ENCODE data around the gene HECTD4.
"Not testable (repeated sequence)": the region's sequence is repeated elsewhere in the genome, so short reads cannot be mapped to it uniquely, and the experiment has no call there.

Gene HECTD4

GRCh38 chr12:112256780-112257179, 125.5 kb downstream of the HECTD4 start:
- Mint-ChIP-seq H3K9me3 (no peaks in the 10 kb centered on the region), H3K27ac (no peak overlapping the region), H3K4me1 (ENCODE audit: low read depth) (no peaks in the 10 kb centered on the region), H3K27me3 (no peaks in the 10 kb centered on the region), H3K36me3 (ENCODE audit: low read depth) (peaks cover 84% of the 10 kb centered on the region), H3K4me3 (no peak overlapping the region)
- DNase-seq = no peak

GRCh38 chr12:112252184-112252583, 130.0 kb downstream of the HECTD4 start:
- peaks cover 70% of the 10 kb centered on the region for H3K36me3 Mint-ChIP-seq (ENCODE audit: low read depth)
- no peaks in the 10 kb centered on the region for H3K27me3 Mint-ChIP-seq
- no peak overlapping the region for H3K4me3 Mint-ChIP-seq
- H3K4me1 Mint-ChIP-seq (ENCODE audit: low read depth) = no peaks in the 10 kb centered on the region
- no peak for DNase-seq
- H3K9me3 Mint-ChIP-seq = no peaks in the 10 kb centered on the region
- H3K27ac Mint-ChIP-seq = no peak overlapping the region

GRCh38 chr12:112244902-112245301, 137.3 kb downstream of the HECTD4 start:
- not testable (repeated sequence) for H3K4me1 Mint-ChIP-seq (ENCODE audit: low read depth); H3K27me3 Mint-ChIP-seq; H3K4me3 Mint-ChIP-seq; H3K27ac Mint-ChIP-seq; H3K9me3 Mint-ChIP-seq; DNase-seq
- H3K36me3 Mint-ChIP-seq (ENCODE audit: low read depth) = peaks cover 52% of the 10 kb centered on the region

GRCh38 chr12:112243255-112244110, 138.7 kb downstream of the HECTD4 start:
- Mint-ChIP-seq H3K4me3 (no peak overlapping the region), H3K9me3 (no peaks in the 10 kb centered on the region), H3K4me1 (ENCODE audit: low read depth) (no peaks in the 10 kb centered on the region), H3K27me3 (no peaks in the 10 kb centered on the region), H3K36me3 (ENCODE audit: low read depth) (peaks cover 61% of the 10 kb centered on the region), H3K27ac (no peak overlapping the region)
- no peak for DNase-seq

- H3K9me3 Mint-ChIP-seq = no peaks in the 10 kb centered on the region
- DNase-seq = no peak
- H3K4me3 Mint-ChIP-seq = no peak overlapping the region
- H3K27me3 Mint-ChIP-seq = no peaks in the 10 kb centered on the region
- H3K4me1 Mint-ChIP-seq (ENCODE audit: low read depth) = no peaks in the 10 kb centered on the region
- peaks cover 77% of the 10 kb centered on the region for H3K36me3 Mint-ChIP-seq (ENCODE audit: low read depth)
- H3K27ac Mint-ChIP-seq = no peak overlapping the region
Observed at GRCh38 chr12:112241176-112241575, 141.1 kb downstream of the HECTD4 start.

GRCh38 chr12:112239881-112240280, 142.3 kb downstream of the HECTD4 start:
- Mint-ChIP-seq H3K27ac (no peak overlapping the region), H3K36me3 (ENCODE audit: low read depth) (peaks cover 84% of the 10 kb centered on the region), H3K4me3 (no peak overlapping the region), H3K9me3 (no peaks in the 10 kb centered on the region), H3K27me3 (no peaks in the 10 kb centered on the region), H3K4me1 (ENCODE audit: low read depth) (no peaks in the 10 kb centered on the region)
- no peak for DNase-seq

GRCh38 chr12:112239020-112239419, 143.2 kb downstream of the HECTD4 start:
- no peak overlapping the region for H3K27ac Mint-ChIP-seq
- no peak overlapping the region for H3K4me3 Mint-ChIP-seq
- no peaks in the 10 kb centered on the region for H3K4me1 Mint-ChIP-seq (ENCODE audit: low read depth)
- H3K9me3 Mint-ChIP-seq = no peaks in the 10 kb centered on the region
- no peak for DNase-seq
- peaks cover 87% of the 10 kb centered on the region for H3K36me3 Mint-ChIP-seq (ENCODE audit: low read depth)
- no peaks in the 10 kb centered on the region for H3K27me3 Mint-ChIP-seq

GRCh38 chr12:112238441-112238840, 143.8 kb downstream of the HECTD4 start:
- H3K27ac Mint-ChIP-seq = no peak overlapping the region
- no peaks in the 10 kb centered on the region for H3K4me1 Mint-ChIP-seq (ENCODE audit: low read depth)
- no peak for DNase-seq
- H3K36me3 Mint-ChIP-seq (ENCODE audit: low read depth) = peaks cover 87% of the 10 kb centered on the region
- no peaks in the 10 kb centered on the region for H3K27me3 Mint-ChIP-seq
- H3K4me3 Mint-ChIP-seq = no peak overlapping the region
- H3K9me3 Mint-ChIP-seq = no peaks in the 10 kb centered on the region

GRCh38 chr12:112236786-112237185, 145.4 kb downstream of the HECTD4 start:
- Mint-ChIP-seq H3K27me3 (no peaks in the 10 kb centered on the region), H3K36me3 (ENCODE audit: low read depth) (peaks cover 86% of the 10 kb centered on the region), H3K27ac (no peak overlapping the region), H3K9me3 (no peaks in the 10 kb centered on the region), H3K4me3 (no peak overlapping the region), H3K4me1 (ENCODE audit: low read depth) (no peaks in the 10 kb centered on the region)
- no peak for DNase-seq

GRCh38 chr12:112236386-112236785, 145.8 kb downstream of the HECTD4 start:
- Mint-ChIP-seq H3K4me1 (ENCODE audit: low read depth) (no peaks in the 10 kb centered on the region), H3K4me3 (no peak overlapping the region), H3K9me3 (no peaks in the 10 kb centered on the region), H3K36me3 (ENCODE audit: low read depth) (peaks cover 86% of the 10 kb centered on the region), H3K27ac (no peak overlapping the region), H3K27me3 (no peaks in the 10 kb centered on the region)
- no peak for DNase-seq

GRCh38 chr12:112234303-112234702, 147.9 kb downstream of the HECTD4 start:
- DNase-seq = no peak
- Mint-ChIP-seq H3K27me3 (no peaks in the 10 kb centered on the region), H3K36me3 (ENCODE audit: low read depth) (peaks cover 90% of the 10 kb centered on the region), H3K9me3 (no peaks in the 10 kb centered on the region), H3K4me3 (no peak overlapping the region), H3K27ac (no peak overlapping the region), H3K4me1 (ENCODE audit: low read depth) (no peaks in the 10 kb centered on the region)

GRCh38 chr12:112233242-112233641, 149.0 kb downstream of the HECTD4 start:
- DNase-seq = no peak
- Mint-ChIP-seq H3K27me3 (no peaks in the 10 kb centered on the region), H3K36me3 (ENCODE audit: low read depth) (peaks cover 88% of the 10 kb centered on the region), H3K4me3 (no peak overlapping the region), H3K4me1 (ENCODE audit: low read depth) (no peaks in the 10 kb centered on the region), H3K9me3 (no peaks in the 10 kb centered on the region), H3K27ac (no peak overlapping the region)

- no peak overlapping the region for H3K27ac Mint-ChIP-seq
- no peak overlapping the region for H3K4me3 Mint-ChIP-seq
- peaks cover 82% of the 10 kb centered on the region for H3K36me3 Mint-ChIP-seq (ENCODE audit: low read depth)
- DNase-seq = no peak
- H3K27me3 Mint-ChIP-seq = no peaks in the 10 kb centered on the region
- H3K9me3 Mint-ChIP-seq = no peaks in the 10 kb centered on the region
- H3K4me1 Mint-ChIP-seq (ENCODE audit: low read depth) = no peaks in the 10 kb centered on the region
Observed at GRCh38 chr12:112230136-112230535, 152.1 kb downstream of the HECTD4 start.

- Mint-ChIP-seq H3K4me3 (no peak overlapping the region), H3K4me1 (ENCODE audit: low read depth) (no peaks in the 10 kb centered on the region), H3K36me3 (ENCODE audit: low read depth) (peaks cover 70% of the 10 kb centered on the region), H3K9me3 (no peaks in the 10 kb centered on the region), H3K27ac (no peak overlapping the region), H3K27me3 (no peaks in the 10 kb centered on the region)
- DNase-seq = no peak
Observed at GRCh38 chr12:112226768-112227167, 155.5 kb downstream of the HECTD4 start.

GRCh38 chr12:112220628-112221027, 161.6 kb downstream of the HECTD4 start:
- not testable (repeated sequence) for H3K27me3 Mint-ChIP-seq; DNase-seq; H3K9me3 Mint-ChIP-seq; H3K4me3 Mint-ChIP-seq; H3K4me1 Mint-ChIP-seq (ENCODE audit: low read depth); H3K27ac Mint-ChIP-seq
- peaks cover 59% of the 10 kb centered on the region for H3K36me3 Mint-ChIP-seq (ENCODE audit: low read depth)
